ENCODE data around the gene CDAN1. TPM values are rescaled to one million over a fixed set of nuclear protein-coding genes. Genes with fewer than 3 reads are reported as not detected.

CDAN1 gene
- total RNA-seq, 1 donor from 2014 or later = 14.6 TPM

DNA sequence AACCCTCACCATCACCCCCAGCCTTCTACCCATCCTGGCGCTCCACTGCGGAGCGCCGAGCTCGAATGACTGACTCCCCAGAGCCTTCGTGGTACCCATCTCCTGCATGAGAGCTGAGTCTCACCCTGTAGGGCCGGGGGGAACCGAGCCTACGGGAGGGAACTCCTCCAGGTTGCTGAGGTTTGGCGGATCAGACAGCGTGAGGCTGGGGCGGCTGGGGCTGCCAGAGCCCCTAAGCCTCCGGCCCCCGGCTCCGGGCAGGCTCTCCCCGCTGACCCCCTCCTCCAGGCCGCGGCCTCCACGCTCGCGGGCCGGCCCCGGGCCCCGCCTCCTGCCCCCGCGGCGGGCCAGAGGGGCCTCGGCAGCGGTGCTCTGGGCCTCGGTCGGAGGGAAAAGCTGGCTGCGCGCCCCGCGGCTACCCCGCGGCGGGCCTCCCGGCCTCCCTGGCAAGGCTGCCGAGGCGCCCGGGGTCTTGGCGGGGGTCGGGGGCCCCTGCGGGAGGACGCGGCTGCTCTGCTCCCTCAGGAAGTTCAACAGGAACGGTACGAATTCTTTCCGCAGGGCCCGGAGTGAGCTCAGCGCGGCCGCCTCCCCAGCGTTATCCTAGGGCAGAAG, 643 bp downstream of the CDAN1 start:
- Histone ChIP-seq H3K27ac (ENCODE audit: low read depth, low read length) (peak overlapping the region; percentile 59), H3K9me3 (ENCODE audit: insufficient read depth, low read depth, low read length) (no peaks in the 10 kb centered on the region), H3K27me3 (ENCODE audit: insufficient read depth, low read length) (no peaks in the 10 kb centered on the region), H3K79me2 (ENCODE audit: insufficient read depth, low read length) (peaks cover 15% of the 10 kb centered on the region), H3K4me3 (ENCODE audit: insufficient read depth, low read depth, low read length) (peak overlapping the region; percentile 83), H3K4me1 (ENCODE audit: insufficient read depth, low read length) (peaks cover 10% of the 10 kb centered on the region), H3K9ac (ENCODE audit: low read length) (peak overlapping the region; percentile 90), H3K4me2 (ENCODE audit: low read length) (peak overlapping the region; percentile 94), H4K20me1 (ENCODE audit: insufficient read depth, low read length) (peaks cover 23% of the 10 kb centered on the region), H3K36me3 (ENCODE audit: insufficient read depth, low read length) (peaks cover 10% of the 10 kb centered on the region), H2AFZ (ENCODE audit: low read depth, low read length) (peak overlapping the region; percentile 97)
- Mint-ChIP-seq H3K4me1 (ENCODE audit: low read depth, unreplicated experiment) (no peaks in the 10 kb centered on the region), H3K36me3 (ENCODE audit: low read depth, unreplicated experiment) (peaks cover 11% of the 10 kb centered on the region), H3K27ac (ENCODE audit: unreplicated experiment) (no peak overlapping the region), H3K27me3 (ENCODE audit: low read depth, unreplicated experiment) (no peaks in the 10 kb centered on the region), H3K4me3 (ENCODE audit: unreplicated experiment) (peak overlapping the region; percentile 84), H3K9me3 (ENCODE audit: unreplicated experiment) (no peaks in the 10 kb centered on the region)
- TF ChIP-seq, protein P1, sequence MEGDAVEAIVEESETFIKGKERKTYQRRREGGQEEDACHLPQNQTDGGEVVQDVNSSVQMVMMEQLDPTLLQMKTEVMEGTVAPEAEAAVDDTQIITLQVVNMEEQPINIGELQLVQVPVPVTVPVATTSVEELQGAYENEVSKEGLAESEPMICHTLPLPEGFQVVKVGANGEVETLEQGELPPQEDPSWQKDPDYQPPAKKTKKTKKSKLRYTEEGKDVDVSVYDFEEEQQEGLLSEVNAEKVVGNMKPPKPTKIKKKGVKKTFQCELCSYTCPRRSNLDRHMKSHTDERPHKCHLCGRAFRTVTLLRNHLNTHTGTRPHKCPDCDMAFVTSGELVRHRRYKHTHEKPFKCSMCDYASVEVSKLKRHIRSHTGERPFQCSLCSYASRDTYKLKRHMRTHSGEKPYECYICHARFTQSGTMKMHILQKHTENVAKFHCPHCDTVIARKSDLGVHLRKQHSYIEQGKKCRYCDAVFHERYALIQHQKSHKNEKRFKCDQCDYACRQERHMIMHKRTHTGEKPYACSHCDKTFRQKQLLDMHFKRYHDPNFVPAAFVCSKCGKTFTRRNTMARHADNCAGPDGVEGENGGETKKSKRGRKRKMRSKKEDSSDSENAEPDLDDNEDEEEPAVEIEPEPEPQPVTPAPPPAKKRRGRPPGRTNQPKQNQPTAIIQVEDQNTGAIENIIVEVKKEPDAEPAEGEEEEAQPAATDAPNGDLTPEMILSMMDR (IDR thresholded peaks at IDR 0.05; ENCODE audit: insufficient read depth, low read depth, low read length) = no peak
- no peak for TF ChIP-seq EZH2 (IDR thresholded peaks at IDR 0.05; ENCODE audit: insufficient read depth, low read length)
- DNase-seq (ENCODE audit: low read depth) = no peak
- FAIRE-seq = no peak

DNA sequence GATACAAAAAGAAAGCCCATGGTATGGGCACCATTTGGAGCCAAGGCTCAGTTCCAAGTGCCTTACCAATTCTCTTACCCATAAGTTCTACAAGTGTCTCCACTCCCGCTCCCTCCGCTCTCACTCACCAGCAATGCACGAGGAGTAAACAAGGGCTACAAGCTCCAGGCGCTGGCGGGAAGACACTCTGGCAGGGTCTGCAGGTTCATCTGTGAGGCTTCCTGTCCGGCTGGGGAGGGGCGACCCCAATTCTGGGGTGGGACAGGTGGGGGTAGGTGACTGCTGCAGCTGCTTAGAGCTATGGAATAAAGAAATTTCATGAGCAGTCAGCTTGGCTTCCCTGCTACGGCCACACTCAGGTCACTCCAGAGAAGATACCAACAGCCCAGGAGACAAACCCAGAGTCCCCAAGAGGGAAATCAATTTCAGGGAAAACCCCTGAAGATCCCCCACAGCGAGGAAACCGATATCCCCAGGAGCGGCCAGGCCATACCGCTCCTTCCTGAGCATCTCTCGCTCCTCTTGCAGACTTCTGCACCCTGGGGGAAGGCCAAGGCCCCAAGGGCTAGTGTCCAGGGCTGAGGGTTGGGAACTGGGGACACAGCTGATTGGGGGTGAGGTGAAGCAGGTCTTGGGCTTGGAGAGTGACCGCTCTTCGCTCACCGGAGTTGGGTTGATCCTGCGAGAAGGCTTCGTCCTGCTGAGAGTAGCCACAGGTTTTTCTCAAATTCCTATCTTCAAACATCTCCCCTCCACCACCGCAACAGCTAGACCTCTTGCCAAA, 1.4 kb downstream of the CDAN1 start:
- Mint-ChIP-seq H3K4me1 (ENCODE audit: low read depth, unreplicated experiment) (no peaks in the 10 kb centered on the region), H3K4me3 (ENCODE audit: unreplicated experiment) (peak overlapping the region; percentile 84), H3K36me3 (ENCODE audit: low read depth, unreplicated experiment) (peaks cover 14% of the 10 kb centered on the region), H3K27ac (ENCODE audit: unreplicated experiment) (no peak overlapping the region), H3K27me3 (ENCODE audit: low read depth, unreplicated experiment) (no peaks in the 10 kb centered on the region), H3K9me3 (ENCODE audit: unreplicated experiment) (no peaks in the 10 kb centered on the region)
- Histone ChIP-seq H3K27ac (ENCODE audit: low read depth, low read length) (no peak overlapping the region), H3K36me3 (ENCODE audit: insufficient read depth, low read length) (peaks cover 14% of the 10 kb centered on the region), H3K27me3 (ENCODE audit: insufficient read depth, low read length) (no peaks in the 10 kb centered on the region), H3K4me1 (ENCODE audit: insufficient read depth, low read length) (peaks cover 10% of the 10 kb centered on the region), H3K9me3 (ENCODE audit: insufficient read depth, low read depth, low read length) (no peaks in the 10 kb centered on the region), H2AFZ (ENCODE audit: low read depth, low read length) (no peak overlapping the region), H3K79me2 (ENCODE audit: insufficient read depth, low read length) (peaks cover 15% of the 10 kb centered on the region), H3K4me2 (ENCODE audit: low read length) (peak overlapping the region; percentile 94), H3K9ac (ENCODE audit: low read length) (peak overlapping the region; percentile 90), H4K20me1 (ENCODE audit: insufficient read depth, low read length) (peaks cover 28% of the 10 kb centered on the region), H3K4me3 (ENCODE audit: insufficient read depth, low read depth, low read length) (peak overlapping the region; percentile 83)
- DNase-seq (ENCODE audit: low read depth) (no peak), FAIRE-seq (no peak)
- no peak for TF ChIP-seq EZH2 (IDR thresholded peaks at IDR 0.05; ENCODE audit: insufficient read depth, low read length)
- TF ChIP-seq, protein P1 (IDR thresholded peaks at IDR 0.05; ENCODE audit: insufficient read depth, low read depth, low read length) = no peak
